ENCODE data around the gene GATD1.

DNA sequence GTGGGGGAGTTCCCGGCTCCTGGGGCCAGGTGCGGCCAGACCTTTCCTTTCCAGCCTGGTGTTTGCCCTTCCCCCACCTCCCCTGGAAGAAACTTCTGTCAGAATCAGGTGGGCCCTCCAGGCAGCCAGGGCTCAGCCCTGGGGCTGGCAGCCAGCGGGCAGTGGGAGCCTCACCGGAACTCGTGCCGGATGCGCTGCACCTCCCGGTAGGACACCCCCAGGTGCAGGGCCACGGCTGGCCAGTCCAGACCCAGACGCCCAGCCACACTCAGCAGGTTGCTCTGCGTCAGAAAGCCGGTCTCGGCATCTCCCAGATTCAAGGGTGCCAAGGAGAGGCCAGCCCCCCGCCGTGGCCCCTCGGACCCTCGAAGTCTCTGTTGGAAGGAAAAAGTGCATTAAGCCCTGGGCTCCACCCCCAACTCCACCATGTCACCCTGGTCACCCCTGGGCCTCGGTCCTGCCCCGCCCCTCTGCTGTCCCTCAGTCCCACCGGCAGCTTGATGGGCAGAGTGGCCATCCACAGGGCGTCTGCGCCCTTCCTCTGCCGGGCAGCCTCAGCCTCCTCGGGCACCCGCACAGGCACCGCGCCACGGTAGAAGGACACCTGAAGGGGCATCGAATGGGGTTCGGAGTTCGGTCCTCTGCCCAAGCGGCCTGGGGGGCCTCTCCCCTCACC is 22.5 kb upstream of the GATD1 start:
- TF ChIP-seq CTCF (IDR thresholded peaks at IDR 0.05; ENCODE audit: insufficient read depth, low read depth, low read length) (no peak), EZH2 (IDR thresholded peaks at IDR 0.05; ENCODE audit: insufficient read depth, low read length) (no peak)
